K562 (cell line): ENCODE results near the gene CELSR3. TPM values are rescaled to one million over a fixed set of nuclear protein-coding genes. Genes with fewer than 3 reads are reported as not detected.

Source experiments
- BRD9 ChIP-seq: fragments of 450-650 bp; IDR thresholded peaks from 2 replicates; pipeline ENCODE4 v1.6.1; 2018; ENCODE audit warnings: low read depth; ENCODE audit not compliant: partially characterized antibody
- BRF1 ChIP-seq: IDR thresholded peaks from 3 replicates; pipeline ENCODE4 v1.6.1; 2011; ENCODE audit warnings: borderline replicate concordance, mild to moderate bottlenecking; ENCODE audit not compliant: insufficient read length; ENCODE audit errors: extremely low read depth
- FOXJ2 ChIP-seq: fragments of 200-800 bp; sonication (Bioruptor generic); IDR thresholded peaks from 2 replicates; pipeline ENCODE4 v1.6.1; 2016; ENCODE audit warnings: missing genetic modification characterization, missing compliant biosample characterization
- IFI16 ChIP-seq: fragments of 250-450 bp; sonication (Bioruptor Pico); IDR thresholded peaks from 2 replicates; pipeline ENCODE4 v2.1.2; 2022; ENCODE audit warnings: mild to moderate bottlenecking, inconsistent platforms
- MCM2 ChIP-seq: fragments of 450-650 bp; IDR thresholded peaks from 2 replicates; pipeline ENCODE4 v1.6.1; 2017; ENCODE audit warnings: low read depth, mild to moderate bottlenecking
- PPARD ChIP-seq: fragments of 250-450 bp; sonication (Bioruptor Pico); IDR thresholded peaks from 2 replicates; pipeline ENCODE4 v1.8.0; 2022; ENCODE audit warnings: inconsistent platforms, mild to moderate bottlenecking, moderate library complexity
- RFX1 ChIP-seq: fragments of 450-650 bp; IDR thresholded peaks from 2 replicates; pipeline ENCODE4 v1.6.1; 2016; ENCODE audit warnings: mild to moderate bottlenecking, moderate library complexity
- STAT5B ChIP-seq: fragments of 250-450 bp; sonication (Bioruptor Pico); IDR thresholded peaks from 2 replicates; pipeline ENCODE4 v1.8.0; 2021; ENCODE audit warnings: mild to moderate bottlenecking, inconsistent platforms
- ZNF76 ChIP-seq: fragments of 250-450 bp; sonication (Bioruptor Pico); IDR thresholded peaks from 2 replicates; pipeline ENCODE4 v1.4.0; 2020; ENCODE audit warnings: mild to moderate bottlenecking, moderate library complexity, borderline replicate concordance
- polyA plus RNA-seq, 8 experiments: library from polyadenylated mRNA; depleted of rRNA in 4 of 8; stranded (reverse) in 5 of 8; unstranded in 3 of 8; fragments of >200 nt; fragmentation: Nextera tagmentation in 2 of 8; fragmentation: Illumina TruSeq in 1 of 8; extraction: Ambion mirVana in 2 of 8; extraction: Trizol in 1 of 8; gene quantifications; 2 replicates each; pipeline versions ENCODE4 v1.2.1 to v1.2.3, GENCODE V29; 2011 to 2014; ENCODE audit warnings: inconsistent platforms in 1 of 8, missing spikeins in 1 of 8
- total RNA-seq, 7 experiments: library from RNA; depleted of rRNA in 6 of 7; stranded (reverse); fragments of >200 nt in 6 of 7; fragmentation: Illumina TruSeq in 2 of 7; extraction: Trizol in 2 of 7; gene quantifications; 2 replicates each; pipeline versions ENCODE4 v1.2.1 to v1.2.3, GENCODE V29; 2011 to 2021; ENCODE audit warnings: low replicate concordance in 1 of 7
- TF ChIP-seq, protein P1 (sequence below): fragments of 150-350 bp; conservative IDR thresholded peaks from 2 replicates; pipeline ENCODE4 v1.6.1; 2014; ENCODE audit warnings: low read length
- TF ChIP-seq, protein P2 (sequence below): sonication (generic); formaldehyde crosslinking; IDR thresholded peaks from 2 replicates; pipeline ENCODE4 v1.8.0; 2023; ENCODE audit warnings: missing genetic modification reagents, mild to moderate bottlenecking, borderline replicate concordance
- TF ChIP-seq, protein P3 (sequence below): fragments of 450-650 bp; formaldehyde crosslinking; IDR thresholded peaks from 2 replicates; pipeline ENCODE4 v1.4.0; 2020; ENCODE audit warnings: mild to moderate bottlenecking, moderate library complexity
- TF ChIP-seq, protein P4 (sequence below), 2 experiments: IDR thresholded peaks; 2 replicates each; pipeline ENCODE4 v1.6.1; 2011; ENCODE audit warnings: borderline replicate concordance in 1 of 2, control low read depth in 1 of 2, low read depth in 1 of 2, low read length in 1 of 2, mild to moderate bottlenecking in 1 of 2, mixed read lengths in 1 of 2, moderate library complexity in 1 of 2; ENCODE audit not compliant: insufficient read depth in 1 of 2, insufficient read length in 1 of 2, poor library complexity in 1 of 2, severe bottlenecking in 1 of 2; ENCODE audit errors: extremely low read depth in 1 of 2
- TF ChIP-seq, protein P5 (sequence below): conservative IDR thresholded peaks from 2 replicates; pipeline ENCODE4 v1.6.1; 2011; ENCODE audit warnings: low read depth, mild to moderate bottlenecking, low read length; ENCODE audit not compliant: control insufficient read depth

CELSR3 gene
- total and polyA plus RNA-seq, 9 of the 15 experiments (the other 6 are each of a cell fraction or from before 2014, with no cell fraction given), result 0.10 to 2.7 (median 0.76) TPM

DNA sequence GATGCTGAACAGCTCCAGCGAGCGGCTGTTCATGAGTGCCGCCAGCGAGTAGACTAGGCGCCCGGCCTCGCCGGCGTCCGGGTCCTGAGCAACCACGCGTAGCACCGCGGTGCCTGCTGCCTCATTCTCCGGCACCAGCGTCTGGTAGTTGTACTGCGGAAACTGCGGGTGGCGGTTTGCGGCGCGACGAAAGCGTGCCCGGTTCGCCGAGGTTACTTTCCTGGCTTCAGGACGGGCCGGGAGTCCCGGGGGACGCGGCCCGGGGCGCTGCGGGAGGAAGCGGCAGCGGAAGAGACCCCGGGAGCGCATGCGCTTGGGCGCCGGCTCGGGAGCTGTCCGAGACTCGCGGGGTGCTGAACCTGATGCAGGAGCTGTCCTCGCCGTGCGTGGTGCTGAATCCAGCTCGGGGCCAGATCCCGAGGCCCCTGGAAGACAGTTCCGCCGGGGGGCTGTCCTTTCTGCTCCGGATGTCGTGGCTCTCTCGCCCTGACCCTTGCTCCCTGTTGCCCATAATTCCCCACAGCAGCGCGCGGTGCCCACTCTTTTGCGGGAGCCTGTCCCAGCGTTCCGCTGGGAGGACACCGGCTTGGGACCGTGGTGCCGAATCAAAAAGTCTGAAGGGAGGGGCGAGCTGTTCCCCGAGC, 1.1 kb downstream of the CELSR3 start (continued):
- TF ChIP-seq BRF1, result no peak
- no peak for TF ChIP-seq RFX1
- TF ChIP-seq, protein P1, sequence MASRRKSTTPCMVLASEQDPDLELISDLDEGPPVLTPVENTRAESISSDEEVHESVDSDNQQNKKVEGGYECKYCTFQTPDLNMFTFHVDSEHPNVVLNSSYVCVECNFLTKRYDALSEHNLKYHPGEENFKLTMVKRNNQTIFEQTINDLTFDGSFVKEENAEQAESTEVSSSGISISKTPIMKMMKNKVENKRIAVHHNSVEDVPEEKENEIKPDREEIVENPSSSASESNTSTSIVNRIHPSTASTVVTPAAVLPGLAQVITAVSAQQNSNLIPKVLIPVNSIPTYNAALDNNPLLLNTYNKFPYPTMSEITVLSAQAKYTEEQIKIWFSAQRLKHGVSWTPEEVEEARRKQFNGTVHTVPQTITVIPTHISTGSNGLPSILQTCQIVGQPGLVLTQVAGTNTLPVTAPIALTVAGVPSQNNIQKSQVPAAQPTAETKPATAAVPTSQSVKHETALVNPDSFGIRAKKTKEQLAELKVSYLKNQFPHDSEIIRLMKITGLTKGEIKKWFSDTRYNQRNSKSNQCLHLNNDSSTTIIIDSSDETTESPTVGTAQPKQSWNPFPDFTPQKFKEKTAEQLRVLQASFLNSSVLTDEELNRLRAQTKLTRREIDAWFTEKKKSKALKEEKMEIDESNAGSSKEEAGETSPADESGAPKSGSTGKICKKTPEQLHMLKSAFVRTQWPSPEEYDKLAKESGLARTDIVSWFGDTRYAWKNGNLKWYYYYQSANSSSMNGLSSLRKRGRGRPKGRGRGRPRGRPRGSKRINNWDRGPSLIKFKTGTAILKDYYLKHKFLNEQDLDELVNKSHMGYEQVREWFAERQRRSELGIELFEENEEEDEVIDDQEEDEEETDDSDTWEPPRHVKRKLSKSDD, result no peak
- TF ChIP-seq FOXJ2 (tag), result peak; percentile 41; the same call in 1 of the 2 replicates
- TF ChIP-seq, protein P2, sequence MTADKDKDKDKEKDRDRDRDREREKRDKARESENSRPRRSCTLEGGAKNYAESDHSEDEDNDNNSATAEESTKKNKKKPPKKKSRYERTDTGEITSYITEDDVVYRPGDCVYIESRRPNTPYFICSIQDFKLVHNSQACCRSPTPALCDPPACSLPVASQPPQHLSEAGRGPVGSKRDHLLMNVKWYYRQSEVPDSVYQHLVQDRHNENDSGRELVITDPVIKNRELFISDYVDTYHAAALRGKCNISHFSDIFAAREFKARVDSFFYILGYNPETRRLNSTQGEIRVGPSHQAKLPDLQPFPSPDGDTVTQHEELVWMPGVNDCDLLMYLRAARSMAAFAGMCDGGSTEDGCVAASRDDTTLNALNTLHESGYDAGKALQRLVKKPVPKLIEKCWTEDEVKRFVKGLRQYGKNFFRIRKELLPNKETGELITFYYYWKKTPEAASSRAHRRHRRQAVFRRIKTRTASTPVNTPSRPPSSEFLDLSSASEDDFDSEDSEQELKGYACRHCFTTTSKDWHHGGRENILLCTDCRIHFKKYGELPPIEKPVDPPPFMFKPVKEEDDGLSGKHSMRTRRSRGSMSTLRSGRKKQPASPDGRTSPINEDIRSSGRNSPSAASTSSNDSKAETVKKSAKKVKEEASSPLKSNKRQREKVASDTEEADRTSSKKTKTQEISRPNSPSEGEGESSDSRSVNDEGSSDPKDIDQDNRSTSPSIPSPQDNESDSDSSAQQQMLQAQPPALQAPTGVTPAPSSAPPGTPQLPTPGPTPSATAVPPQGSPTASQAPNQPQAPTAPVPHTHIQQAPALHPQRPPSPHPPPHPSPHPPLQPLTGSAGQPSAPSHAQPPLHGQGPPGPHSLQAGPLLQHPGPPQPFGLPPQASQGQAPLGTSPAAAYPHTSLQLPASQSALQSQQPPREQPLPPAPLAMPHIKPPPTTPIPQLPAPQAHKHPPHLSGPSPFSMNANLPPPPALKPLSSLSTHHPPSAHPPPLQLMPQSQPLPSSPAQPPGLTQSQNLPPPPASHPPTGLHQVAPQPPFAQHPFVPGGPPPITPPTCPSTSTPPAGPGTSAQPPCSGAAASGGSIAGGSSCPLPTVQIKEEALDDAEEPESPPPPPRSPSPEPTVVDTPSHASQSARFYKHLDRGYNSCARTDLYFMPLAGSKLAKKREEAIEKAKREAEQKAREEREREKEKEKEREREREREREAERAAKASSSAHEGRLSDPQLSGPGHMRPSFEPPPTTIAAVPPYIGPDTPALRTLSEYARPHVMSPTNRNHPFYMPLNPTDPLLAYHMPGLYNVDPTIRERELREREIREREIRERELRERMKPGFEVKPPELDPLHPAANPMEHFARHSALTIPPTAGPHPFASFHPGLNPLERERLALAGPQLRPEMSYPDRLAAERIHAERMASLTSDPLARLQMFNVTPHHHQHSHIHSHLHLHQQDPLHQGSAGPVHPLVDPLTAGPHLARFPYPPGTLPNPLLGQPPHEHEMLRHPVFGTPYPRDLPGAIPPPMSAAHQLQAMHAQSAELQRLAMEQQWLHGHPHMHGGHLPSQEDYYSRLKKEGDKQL (CRISPR knock-in tag), result 0 out of 2 replicates have a peak, but pooled peaks have one; percentile 95
- TF ChIP-seq, protein P3, sequence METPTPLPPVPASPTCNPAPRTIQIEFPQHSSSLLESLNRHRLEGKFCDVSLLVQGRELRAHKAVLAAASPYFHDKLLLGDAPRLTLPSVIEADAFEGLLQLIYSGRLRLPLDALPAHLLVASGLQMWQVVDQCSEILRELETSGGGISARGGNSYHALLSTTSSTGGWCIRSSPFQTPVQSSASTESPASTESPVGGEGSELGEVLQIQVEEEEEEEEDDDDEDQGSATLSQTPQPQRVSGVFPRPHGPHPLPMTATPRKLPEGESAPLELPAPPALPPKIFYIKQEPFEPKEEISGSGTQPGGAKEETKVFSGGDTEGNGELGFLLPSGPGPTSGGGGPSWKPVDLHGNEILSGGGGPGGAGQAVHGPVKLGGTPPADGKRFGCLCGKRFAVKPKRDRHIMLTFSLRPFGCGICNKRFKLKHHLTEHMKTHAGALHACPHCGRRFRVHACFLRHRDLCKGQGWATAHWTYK (CRISPR knock-in tag), result peak; percentile 75; the same call in 1 of the 2 replicates
- no peak for TF ChIP-seq IFI16
- TF ChIP-seq, protein P4, sequence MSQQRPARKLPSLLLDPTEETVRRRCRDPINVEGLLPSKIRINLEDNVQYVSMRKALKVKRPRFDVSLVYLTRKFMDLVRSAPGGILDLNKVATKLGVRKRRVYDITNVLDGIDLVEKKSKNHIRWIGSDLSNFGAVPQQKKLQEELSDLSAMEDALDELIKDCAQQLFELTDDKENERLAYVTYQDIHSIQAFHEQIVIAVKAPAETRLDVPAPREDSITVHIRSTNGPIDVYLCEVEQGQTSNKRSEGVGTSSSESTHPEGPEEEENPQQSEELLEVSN (IDR thresholded peaks at IDR 0.05; ENCODE audit: borderline replicate concordance in 1 of 2, extremely low read depth in 1 of 2, insufficient read depth in 1 of 2, insufficient read length in 1 of 2, low read depth in 1 of 2, low read length in 1 of 2, poor library complexity in 1 of 2, severe bottlenecking in 1 of 2), result peak in 1 of 2 experiments; percentile 36
- TF ChIP-seq, protein P5, sequence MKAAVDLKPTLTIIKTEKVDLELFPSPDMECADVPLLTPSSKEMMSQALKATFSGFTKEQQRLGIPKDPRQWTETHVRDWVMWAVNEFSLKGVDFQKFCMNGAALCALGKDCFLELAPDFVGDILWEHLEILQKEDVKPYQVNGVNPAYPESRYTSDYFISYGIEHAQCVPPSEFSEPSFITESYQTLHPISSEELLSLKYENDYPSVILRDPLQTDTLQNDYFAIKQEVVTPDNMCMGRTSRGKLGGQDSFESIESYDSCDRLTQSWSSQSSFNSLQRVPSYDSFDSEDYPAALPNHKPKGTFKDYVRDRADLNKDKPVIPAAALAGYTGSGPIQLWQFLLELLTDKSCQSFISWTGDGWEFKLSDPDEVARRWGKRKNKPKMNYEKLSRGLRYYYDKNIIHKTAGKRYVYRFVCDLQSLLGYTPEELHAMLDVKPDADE, result peak; percentile 92
- TF ChIP-seq MCM2, result no peak
- TF ChIP-seq PPARD (CRISPR knock-in tag), result no peak
- no peak for TF ChIP-seq ZNF76
- TF ChIP-seq STAT5B (CRISPR knock-in tag), result no peak
- no peak for TF ChIP-seq BRD9
